ENCODE data around the gene IFNGR2. TPM values are rescaled to one million over a fixed set of nuclear protein-coding genes. Genes with fewer than 3 reads are reported as not detected.

The IFNGR2 gene
- total and polyA plus RNA-seq, 9 donors = 39.6 to 125 (median 46.7) TPM

GRCh38 chr21:33433425-33434114, 30.4 kb downstream of the IFNGR2 start:
- H3K4me3 ChIP-seq = no peak overlapping the region
- TF ChIP-seq POLR2A (IDR thresholded peaks at IDR 0.05) (no peak), EP300 (IDR thresholded peaks at IDR 0.05) (no peak), CTCF (IDR thresholded peaks at IDR 0.05) (no peak)
- no peaks in the 10 kb centered on the region for H3K36me3 ChIP-seq
- H3K9me3 ChIP-seq = no peaks in the 10 kb centered on the region
- 85 to 92% (median 87%) methylated on average over 8 of the region's 8 CpGs for WGBS, 3 donors
- H3K4me1 ChIP-seq (ENCODE audit: insufficient read depth) = peaks cover 4% of the 10 kb centered on the region
- peak in 1 of 5 donors; percentile 7 for DNase-seq
- H3K27ac ChIP-seq = no peak overlapping the region
- no peaks in the 10 kb centered on the region for H3K27me3 ChIP-seq
- intact Hi-C loops (cut with DNase I) = loop anchor here in 1 of 4 donors (10.0 kb wide), 1 partner anchor 69 kb away; no protein-coding TSS in a partner anchor

GRCh38 chr21:33434770-33435360, 31.7 kb downstream of the IFNGR2 start:
- DNase-seq = no peak
- no peak overlapping the region for H3K4me3 ChIP-seq
- H3K4me1 ChIP-seq (ENCODE audit: insufficient read depth) = no peaks in the 10 kb centered on the region
- 70 to 75% (median 74%) methylated on average over 5 of the region's 5 CpGs for WGBS, 3 donors
- no peaks in the 10 kb centered on the region for H3K9me3 ChIP-seq
- no peak for TF ChIP-seq EP300 (IDR thresholded peaks at IDR 0.05)
- no peak for TF ChIP-seq POLR2A (IDR thresholded peaks at IDR 0.05)
- no peak for TF ChIP-seq CTCF (IDR thresholded peaks at IDR 0.05)
- no peaks in the 10 kb centered on the region for H3K27me3 ChIP-seq
- peak overlapping the region in 1 of 2 donors; percentile 22 for H3K27ac ChIP-seq
- H3K36me3 ChIP-seq = no peaks in the 10 kb centered on the region
- intact Hi-C loops (cut with DNase I) = loop anchor here in 1 of 4 donors (10.0 kb wide), 1 partner anchor 70 kb away; no protein-coding TSS in a partner anchor

GRCh38 chr21:33437140-33437539, 33.9 kb downstream of the IFNGR2 start:
- Histone ChIP-seq H3K27me3 (no peaks in the 10 kb centered on the region), H3K4me3 (no peak overlapping the region), H3K36me3 (no peaks in the 10 kb centered on the region), H3K27ac (no peak overlapping the region), H3K4me1 (ENCODE audit: insufficient read depth) (peaks cover under 1% of the 10 kb centered on the region), H3K9me3 (no peaks in the 10 kb centered on the region)
- TF ChIP-seq CTCF (IDR thresholded peaks at IDR 0.05) (no peak), POLR2A (IDR thresholded peaks at IDR 0.05) (no peak), EP300 (IDR thresholded peaks at IDR 0.05) (no peak)
- 66 to 82% (median 76%) methylated on average over 6 of the region's 6 CpGs for WGBS, 3 donors
- DNase-seq = no peak
- intact Hi-C loops (cut with DNase I) = loop anchor here in 1 of 4 donors (10.0 kb wide), 1 partner anchor 72 kb away; no protein-coding TSS in a partner anchor

- intact Hi-C loops (cut with DNase I) = loop anchor here in 3 of 4 donors (10.0 kb wide), 3 partner anchors 117 to 497 kb away; partner anchors contain the start of gene IFNAR1 (in 1 of the 3)
- WGBS, 3 donors = 66 to 69% (median 68%) methylated on average over 11 of the region's 11 CpGs
- Histone ChIP-seq H3K9me3 (no peaks in the 10 kb centered on the region), H3K4me1 (ENCODE audit: insufficient read depth) (peaks cover 3% of the 10 kb centered on the region), H3K27me3 (no peaks in the 10 kb centered on the region), H3K27ac (no peak overlapping the region), H3K36me3 (no peaks in the 10 kb centered on the region), H3K4me3 (no peak overlapping the region)
- DNase-seq = peak in 1 of 5 donors; percentile 13
- TF ChIP-seq CTCF (IDR thresholded peaks at IDR 0.05) (no peak), POLR2A (IDR thresholded peaks at IDR 0.05) (no peak), EP300 (IDR thresholded peaks at IDR 0.05) (no peak)
Observed at GRCh38 chr21:33441489-33442477, 38.6 kb downstream of the IFNGR2 start.

Data from ovary (tissue), 9 donors.